AG20443 (cell line): ENCODE data around the gene BOK.
"Not testable (repeated sequence)": the region's sequence is repeated elsewhere in the genome, so short reads cannot be mapped to it uniquely, and the experiment has no call there.

Experiments used
- DNase-seq: peaks from one replicate; pipeline ENCODE4 v3.0.0; 2012; ENCODE audit warnings: low spot score, mixed read lengths

Gene BOK

GRCh38 chr2:241572915-241573651 is 14.5 kb downstream of the BOK start:
- DNase-seq, result not testable (repeated sequence)

- DNase-seq, result no peak
Measured at GRCh38 chr2:241573741-241574140, 15.2 kb downstream of the BOK start.

GRCh38 chr2:241574911-241575623 is 16.5 kb downstream of the BOK start:
- no peak for DNase-seq

GRCh38 chr2:241575624-241576292 is 17.2 kb downstream of the BOK start:
- no peak for DNase-seq

GRCh38 chr2:241576293-241576654 is 17.7 kb downstream of the BOK start:
- no peak for DNase-seq

GRCh38 chr2:241577413-241578122 is 19.0 kb downstream of the BOK start:
- DNase-seq, result peak; percentile 43

GRCh38 chr2:241579281-241579680 is 20.7 kb downstream of the BOK start:
- no peak for DNase-seq

- DNase-seq, result no peak
Measured at GRCh38 chr2:241582328-241582727, 23.8 kb downstream of the BOK start.

- DNase-seq, result no peak
Measured at GRCh38 chr2:241582806-241583205, 24.3 kb downstream of the BOK start.

- no peak for DNase-seq
Measured at GRCh38 chr2:241584436-241584835, 25.9 kb downstream of the BOK start.

GRCh38 chr2:241586564-241587264 is 28.2 kb downstream of the BOK start:
- DNase-seq, result no peak

GRCh38 chr2:241589863-241590262 is 31.3 kb downstream of the BOK start:
- not testable (repeated sequence) for DNase-seq

- DNase-seq, result not testable (repeated sequence)
Measured at GRCh38 chr2:241590496-241591455, 32.2 kb downstream of the BOK start.

GRCh38 chr2:241592126-241592845 is 33.7 kb downstream of the BOK start:
- no peak for DNase-seq

GRCh38 chr2:241593271-241593670 is 34.7 kb downstream of the BOK start:
- no peak for DNase-seq

GRCh38 chr2:241595600-241596140 is 37.1 kb downstream of the BOK start:
- no peak for DNase-seq

- DNase-seq, result no peak
Measured at GRCh38 chr2:241597561-241597960, 39.0 kb downstream of the BOK start.

GRCh38 chr2:241598061-241598460 is 39.5 kb downstream of the BOK start:
- DNase-seq, result no peak

GRCh38 chr2:241598487-241598886 is 39.9 kb downstream of the BOK start:
- no peak for DNase-seq

GRCh38 chr2:241599615-241600014 is 41.1 kb downstream of the BOK start:
- no peak for DNase-seq
